Measurements from ENCODE around the gene TACC3.
A peak's percentile ranks its signal among the peaks of the same experiment; 100 is the strongest.
"Not testable (repeated sequence)": the region's sequence is repeated elsewhere in the genome, so short reads cannot be mapped to it uniquely, and the experiment has no call there.

TACC3 gene

GRCh38 chr4:1683736-1684505 lies 37.4 kb upstream of the TACC3 start, which contains the start of gene FAM53A:
FAM53A (minus strand) TSS chr4:1684313; CDS start chr4:1668741, 15,572 bp downstream.
- peak within 1 kb of the TSS; percentile 26 for H3K27ac ChIP-seq (ENCODE audit: insufficient read depth, low read length, poor library complexity, severe bottlenecking)
- H3K36me3 ChIP-seq (ENCODE audit: control insufficient read depth, insufficient read depth, low read length) = no peaks in the 10 kb centered on the region
- DNase-seq = peak; percentile 17 to 87 (median 85)
- H3K27me3 ChIP-seq (replicated peaks; ENCODE audit: control insufficient read depth, insufficient read depth, low read length, poor library complexity, severe bottlenecking) = no peaks in the 10 kb centered on the region
- H3K9me3 ChIP-seq (ENCODE audit: control insufficient read depth, low read length) = no peaks in the 10 kb centered on the region
- H3K4me1 ChIP-seq (ENCODE audit: control insufficient read depth, insufficient read depth, low read length, poor library complexity, severe bottlenecking) = peaks cover 4% of the 10 kb centered on the region
- H3K4me3 ChIP-seq (ENCODE audit: insufficient read depth, low read depth, low read length, poor library complexity, severe bottlenecking) = peak within 1 kb of the TSS; percentile 51

DNA sequence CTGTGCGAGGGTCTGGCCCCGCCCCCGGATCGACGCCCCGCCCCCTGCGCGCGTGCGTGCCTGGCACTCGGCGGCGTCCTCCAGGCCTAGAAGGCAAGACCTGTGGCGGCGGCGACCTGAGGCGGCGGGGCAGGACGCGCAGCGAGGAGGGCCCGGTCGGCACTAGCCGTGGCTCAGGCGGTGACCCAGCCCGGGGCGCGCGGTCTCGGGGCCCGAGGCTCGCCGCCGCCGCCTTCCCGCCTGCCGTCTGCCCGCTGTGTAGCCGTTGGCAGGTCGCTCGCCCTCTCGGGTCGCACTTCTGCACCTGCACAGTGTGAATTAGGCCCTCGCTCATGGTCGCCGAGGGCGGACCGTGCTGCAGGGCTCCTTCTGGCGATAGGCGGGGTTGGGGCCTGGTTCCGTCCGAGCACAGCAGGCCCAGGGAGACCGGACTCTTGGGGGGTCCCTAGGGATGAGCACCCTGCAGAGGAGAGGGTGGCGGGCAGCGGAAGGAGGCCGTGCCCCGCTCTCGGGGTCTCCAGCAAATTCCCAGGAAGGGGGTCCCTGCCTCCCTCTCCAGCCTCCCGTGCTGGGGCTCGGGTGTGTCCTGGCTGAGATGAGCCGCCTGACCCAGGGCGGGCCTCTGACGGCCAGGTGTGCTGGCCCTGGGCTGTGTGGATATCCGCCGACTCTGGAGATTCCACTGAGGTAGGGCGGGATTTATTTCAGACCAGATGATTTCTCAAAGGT lies 36.7 kb upstream of the TACC3 start:
- Histone ChIP-seq H3K4me1 (ENCODE audit: control insufficient read depth, insufficient read depth, low read length, poor library complexity, severe bottlenecking) (peaks cover 4% of the 10 kb centered on the region), H3K4me3 (ENCODE audit: insufficient read depth, low read depth, low read length, poor library complexity, severe bottlenecking) (peak overlapping the region; percentile 32), H3K27ac (ENCODE audit: insufficient read depth, low read length, poor library complexity, severe bottlenecking) (no peak overlapping the region), H3K27me3 (replicated peaks; ENCODE audit: control insufficient read depth, insufficient read depth, low read length, poor library complexity, severe bottlenecking) (no peaks in the 10 kb centered on the region), H3K36me3 (ENCODE audit: control insufficient read depth, insufficient read depth, low read length) (no peaks in the 10 kb centered on the region), H3K9me3 (ENCODE audit: control insufficient read depth, low read length) (no peaks in the 10 kb centered on the region)
- peak in 1 of 3 donors; percentile 89 for DNase-seq

GRCh38 chr4:1685235-1686150 lies 35.8 kb upstream of the TACC3 start:
- Histone ChIP-seq H3K9me3 (ENCODE audit: control insufficient read depth, low read length) (no peaks in the 10 kb centered on the region), H3K27ac (ENCODE audit: insufficient read depth, low read length, poor library complexity, severe bottlenecking) (no peak overlapping the region), H3K36me3 (ENCODE audit: control insufficient read depth, insufficient read depth, low read length) (no peaks in the 10 kb centered on the region), H3K27me3 (replicated peaks; ENCODE audit: control insufficient read depth, insufficient read depth, low read length, poor library complexity, severe bottlenecking) (no peaks in the 10 kb centered on the region), H3K4me1 (ENCODE audit: control insufficient read depth, insufficient read depth, low read length, poor library complexity, severe bottlenecking) (peaks cover 4% of the 10 kb centered on the region), H3K4me3 (ENCODE audit: insufficient read depth, low read depth, low read length, poor library complexity, severe bottlenecking) (no peak overlapping the region)
- no peak for DNase-seq

DNA sequence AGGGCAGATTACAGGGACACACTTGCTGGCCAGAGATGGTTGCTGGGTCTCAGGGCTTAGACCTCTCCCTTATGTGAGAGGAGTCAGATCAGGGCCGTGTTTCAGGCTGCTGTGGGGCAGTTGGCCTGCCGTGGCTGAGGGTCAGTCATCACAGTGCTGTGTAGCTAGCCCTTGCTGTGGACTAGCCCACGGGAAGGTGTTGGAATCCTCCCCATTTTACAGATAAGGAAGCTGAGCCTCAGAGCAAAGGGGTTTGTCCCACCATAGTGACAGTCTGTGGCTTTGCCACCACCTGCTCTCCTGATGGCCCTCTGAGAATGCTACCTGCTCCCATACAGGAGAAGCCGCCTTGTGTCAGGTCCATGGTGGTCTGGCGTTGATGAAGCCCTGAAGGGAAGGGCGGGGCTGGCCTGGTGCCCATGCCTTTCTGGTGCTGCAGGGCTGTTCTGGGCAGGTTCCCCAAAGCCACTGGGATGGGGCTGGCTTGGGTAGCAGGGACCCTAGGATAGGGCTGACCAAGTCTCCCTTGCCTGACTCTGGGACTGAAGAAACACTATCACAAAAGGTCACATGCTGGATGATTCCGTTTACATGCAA lies 34.8 kb upstream of the TACC3 start:
- no peak overlapping the region for H3K27ac ChIP-seq (ENCODE audit: insufficient read depth, low read length, poor library complexity, severe bottlenecking)
- peaks cover 4% of the 10 kb centered on the region for H3K4me1 ChIP-seq (ENCODE audit: control insufficient read depth, insufficient read depth, low read length, poor library complexity, severe bottlenecking)
- no peaks in the 10 kb centered on the region for H3K9me3 ChIP-seq (ENCODE audit: control insufficient read depth, low read length)
- DNase-seq = no peak
- H3K36me3 ChIP-seq (ENCODE audit: control insufficient read depth, insufficient read depth, low read length) = peaks cover 8% of the 10 kb centered on the region
- H3K4me3 ChIP-seq (ENCODE audit: insufficient read depth, low read depth, low read length, poor library complexity, severe bottlenecking) = no peak overlapping the region
- H3K27me3 ChIP-seq (replicated peaks; ENCODE audit: control insufficient read depth, insufficient read depth, low read length, poor library complexity, severe bottlenecking) = no peaks in the 10 kb centered on the region

DNA sequence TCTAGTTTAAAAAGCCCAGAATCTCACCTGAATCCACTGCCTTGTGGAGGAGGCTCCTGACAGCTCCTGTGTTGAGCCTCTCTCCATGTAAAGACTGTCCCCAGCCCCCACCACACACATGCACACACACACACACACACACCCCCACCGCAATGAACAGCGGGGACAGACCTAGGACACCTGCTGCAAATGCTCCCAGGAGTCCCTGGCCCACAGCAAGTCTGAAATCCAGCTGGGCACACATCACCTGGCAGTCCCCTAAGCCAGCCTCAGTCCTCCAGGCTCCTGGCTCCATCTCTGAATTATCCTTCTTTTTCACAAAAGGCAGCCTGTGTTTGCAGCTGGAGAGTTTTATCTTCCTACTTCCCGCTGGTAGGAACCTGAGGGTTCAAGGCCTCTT lies 30.6 kb upstream of the TACC3 start:
- no peak for DNase-seq
- Histone ChIP-seq H3K4me3 (ENCODE audit: insufficient read depth, low read depth, low read length, poor library complexity, severe bottlenecking) (no peak overlapping the region), H3K4me1 (ENCODE audit: control insufficient read depth, insufficient read depth, low read length, poor library complexity, severe bottlenecking) (no peaks in the 10 kb centered on the region), H3K27me3 (replicated peaks; ENCODE audit: control insufficient read depth, insufficient read depth, low read length, poor library complexity, severe bottlenecking) (no peaks in the 10 kb centered on the region), H3K9me3 (ENCODE audit: control insufficient read depth, low read length) (no peaks in the 10 kb centered on the region), H3K36me3 (ENCODE audit: control insufficient read depth, insufficient read depth, low read length) (peaks cover 44% of the 10 kb centered on the region), H3K27ac (ENCODE audit: insufficient read depth, low read length, poor library complexity, severe bottlenecking) (no peak overlapping the region)

DNA sequence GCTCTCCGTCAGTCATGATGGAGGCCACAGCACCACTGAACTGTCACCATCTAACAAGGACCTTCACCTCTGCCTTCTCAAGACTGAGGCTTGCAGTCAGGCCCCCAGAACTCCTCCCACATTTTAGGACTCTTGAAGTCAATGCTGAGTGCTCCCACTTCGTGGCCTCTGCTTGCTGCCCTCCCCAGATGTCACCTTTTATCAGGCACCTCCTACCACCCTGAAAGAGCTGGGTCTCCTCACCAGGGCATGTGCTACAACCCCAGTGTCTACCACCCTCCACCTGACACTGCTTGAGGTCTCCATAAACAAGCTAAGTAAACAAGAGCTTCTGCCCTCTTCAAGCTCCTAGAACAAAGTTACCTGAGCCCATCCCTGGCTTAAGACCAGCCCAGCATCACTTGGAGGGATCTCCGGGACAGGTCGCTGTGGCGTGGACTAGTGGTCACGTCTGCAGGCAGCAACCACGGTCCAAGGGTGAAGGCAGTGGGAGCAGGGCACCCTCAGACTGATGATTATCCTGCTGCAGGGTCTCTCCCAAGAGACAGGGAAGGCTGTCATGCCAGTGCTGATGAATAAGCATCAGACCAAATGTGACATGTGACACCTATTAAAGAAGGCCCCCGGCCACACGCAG lies 29.5 kb upstream of the TACC3 start:
- no peaks in the 10 kb centered on the region for H3K4me1 ChIP-seq (ENCODE audit: control insufficient read depth, insufficient read depth, low read length, poor library complexity, severe bottlenecking)
- no peaks in the 10 kb centered on the region for H3K9me3 ChIP-seq (ENCODE audit: control insufficient read depth, low read length)
- no peak for DNase-seq
- no peak overlapping the region for H3K27ac ChIP-seq (ENCODE audit: insufficient read depth, low read length, poor library complexity, severe bottlenecking)
- H3K4me3 ChIP-seq (ENCODE audit: insufficient read depth, low read depth, low read length, poor library complexity, severe bottlenecking) = no peak overlapping the region
- peaks cover 53% of the 10 kb centered on the region for H3K36me3 ChIP-seq (ENCODE audit: control insufficient read depth, insufficient read depth, low read length)
- no peaks in the 10 kb centered on the region for H3K27me3 ChIP-seq (replicated peaks; ENCODE audit: control insufficient read depth, insufficient read depth, low read length, poor library complexity, severe bottlenecking)

DNA sequence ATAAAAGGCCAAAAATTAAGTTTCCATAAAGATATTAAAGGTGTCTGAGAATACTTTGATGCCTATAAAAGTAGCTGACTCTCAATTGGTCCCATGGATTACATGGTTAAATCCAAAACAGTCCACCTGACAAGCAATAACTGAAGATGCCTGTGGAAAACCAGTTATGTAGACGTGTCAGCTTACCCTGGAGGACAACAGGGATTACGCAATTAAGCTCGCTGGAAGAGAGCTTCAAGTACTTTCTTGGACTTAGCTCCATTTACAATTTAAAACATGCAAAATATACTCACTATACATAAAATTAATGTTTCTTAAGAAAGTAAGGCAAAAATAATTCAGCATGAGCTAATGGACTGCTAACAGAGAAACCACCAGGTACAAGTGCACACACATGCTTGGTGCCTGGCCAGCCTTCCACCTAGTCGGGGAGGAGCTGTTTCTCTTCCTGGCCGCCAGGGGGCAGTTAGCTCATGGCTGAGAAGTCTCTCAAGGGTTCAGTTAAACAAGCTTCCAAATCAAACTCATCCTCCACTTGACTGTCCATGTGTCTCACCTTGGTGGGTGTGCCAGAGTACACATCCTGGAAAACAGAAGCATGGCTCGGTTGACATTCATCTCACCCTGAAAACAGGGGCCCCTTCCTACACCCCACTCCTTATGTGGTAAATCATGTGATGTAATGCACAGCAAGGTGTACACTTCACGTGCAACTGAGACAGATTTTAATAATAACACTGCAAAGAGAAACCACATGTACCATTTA lies 28.0 kb upstream of the TACC3 start:
- no peaks in the 10 kb centered on the region for H3K27me3 ChIP-seq (replicated peaks; ENCODE audit: control insufficient read depth, insufficient read depth, low read length, poor library complexity, severe bottlenecking)
- DNase-seq = peak; percentile 54 to 65 (median 55)
- no peaks in the 10 kb centered on the region for H3K4me1 ChIP-seq (ENCODE audit: control insufficient read depth, insufficient read depth, low read length, poor library complexity, severe bottlenecking)
- no peak overlapping the region for H3K27ac ChIP-seq (ENCODE audit: insufficient read depth, low read length, poor library complexity, severe bottlenecking)
- peaks cover 59% of the 10 kb centered on the region for H3K36me3 ChIP-seq (ENCODE audit: control insufficient read depth, insufficient read depth, low read length)
- H3K9me3 ChIP-seq (ENCODE audit: control insufficient read depth, low read length) = no peaks in the 10 kb centered on the region
- no peak overlapping the region for H3K4me3 ChIP-seq (ENCODE audit: insufficient read depth, low read depth, low read length, poor library complexity, severe bottlenecking)

DNA sequence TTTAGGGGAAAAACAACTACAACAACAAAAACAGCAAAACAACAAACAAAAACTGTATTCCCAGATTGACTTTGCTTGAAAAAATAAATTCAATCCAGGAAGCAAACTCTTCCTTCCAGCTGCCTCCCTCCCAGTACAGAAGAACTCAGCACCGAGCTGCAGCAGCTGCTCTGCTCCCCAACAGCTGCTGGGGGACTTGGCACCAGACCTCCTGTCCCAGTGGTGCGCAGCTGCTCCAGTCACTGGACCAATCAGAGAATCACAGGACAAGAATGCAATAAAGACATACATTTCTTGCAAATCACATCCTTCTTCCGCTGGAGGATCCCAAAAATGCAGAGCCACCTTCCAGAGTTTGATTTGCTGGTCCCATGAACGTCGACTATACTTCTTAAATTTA lies 25.4 kb upstream of the TACC3 start:
- Histone ChIP-seq H3K9me3 (ENCODE audit: control insufficient read depth, low read length) (no peaks in the 10 kb centered on the region), H3K4me3 (ENCODE audit: insufficient read depth, low read depth, low read length, poor library complexity, severe bottlenecking) (no peak overlapping the region), H3K27ac (ENCODE audit: insufficient read depth, low read length, poor library complexity, severe bottlenecking) (no peak overlapping the region), H3K27me3 (replicated peaks; ENCODE audit: control insufficient read depth, insufficient read depth, low read length, poor library complexity, severe bottlenecking) (no peaks in the 10 kb centered on the region), H3K4me1 (ENCODE audit: control insufficient read depth, insufficient read depth, low read length, poor library complexity, severe bottlenecking) (no peaks in the 10 kb centered on the region), H3K36me3 (ENCODE audit: control insufficient read depth, insufficient read depth, low read length) (peaks cover 77% of the 10 kb centered on the region)
- no peak for DNase-seq

DNA sequence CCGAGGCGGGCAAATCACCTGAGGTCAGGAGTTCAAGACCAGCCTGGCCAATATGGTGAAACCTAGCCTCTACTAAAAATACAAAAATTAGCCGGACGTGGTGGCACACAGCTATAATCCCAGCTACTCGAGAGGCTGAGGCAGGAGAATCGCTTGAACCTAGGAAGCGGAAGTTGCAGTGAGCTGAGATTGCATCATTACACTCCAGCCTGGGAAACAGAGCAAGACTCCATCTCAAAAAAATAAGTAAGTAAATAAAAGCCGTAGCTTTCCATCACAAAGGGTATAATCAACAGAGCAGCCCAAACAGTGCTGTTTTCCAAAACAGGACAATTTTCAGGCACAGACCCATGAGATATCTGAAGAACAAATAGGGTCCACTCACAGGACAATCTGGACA lies 19.6 kb upstream of the TACC3 start:
- not testable (repeated sequence) for DNase-seq; H3K9me3 ChIP-seq (ENCODE audit: control insufficient read depth, low read length); H3K4me1 ChIP-seq (ENCODE audit: control insufficient read depth, insufficient read depth, low read length, poor library complexity, severe bottlenecking); H3K27ac ChIP-seq (ENCODE audit: insufficient read depth, low read length, poor library complexity, severe bottlenecking); H3K4me3 ChIP-seq (ENCODE audit: insufficient read depth, low read depth, low read length, poor library complexity, severe bottlenecking); H3K27me3 ChIP-seq (replicated peaks; ENCODE audit: control insufficient read depth, insufficient read depth, low read length, poor library complexity, severe bottlenecking)
- H3K36me3 ChIP-seq (ENCODE audit: control insufficient read depth, insufficient read depth, low read length) = peaks cover 63% of the 10 kb centered on the region
